ENCODE data around the gene RAD18.

RAD18 gene

DNA sequence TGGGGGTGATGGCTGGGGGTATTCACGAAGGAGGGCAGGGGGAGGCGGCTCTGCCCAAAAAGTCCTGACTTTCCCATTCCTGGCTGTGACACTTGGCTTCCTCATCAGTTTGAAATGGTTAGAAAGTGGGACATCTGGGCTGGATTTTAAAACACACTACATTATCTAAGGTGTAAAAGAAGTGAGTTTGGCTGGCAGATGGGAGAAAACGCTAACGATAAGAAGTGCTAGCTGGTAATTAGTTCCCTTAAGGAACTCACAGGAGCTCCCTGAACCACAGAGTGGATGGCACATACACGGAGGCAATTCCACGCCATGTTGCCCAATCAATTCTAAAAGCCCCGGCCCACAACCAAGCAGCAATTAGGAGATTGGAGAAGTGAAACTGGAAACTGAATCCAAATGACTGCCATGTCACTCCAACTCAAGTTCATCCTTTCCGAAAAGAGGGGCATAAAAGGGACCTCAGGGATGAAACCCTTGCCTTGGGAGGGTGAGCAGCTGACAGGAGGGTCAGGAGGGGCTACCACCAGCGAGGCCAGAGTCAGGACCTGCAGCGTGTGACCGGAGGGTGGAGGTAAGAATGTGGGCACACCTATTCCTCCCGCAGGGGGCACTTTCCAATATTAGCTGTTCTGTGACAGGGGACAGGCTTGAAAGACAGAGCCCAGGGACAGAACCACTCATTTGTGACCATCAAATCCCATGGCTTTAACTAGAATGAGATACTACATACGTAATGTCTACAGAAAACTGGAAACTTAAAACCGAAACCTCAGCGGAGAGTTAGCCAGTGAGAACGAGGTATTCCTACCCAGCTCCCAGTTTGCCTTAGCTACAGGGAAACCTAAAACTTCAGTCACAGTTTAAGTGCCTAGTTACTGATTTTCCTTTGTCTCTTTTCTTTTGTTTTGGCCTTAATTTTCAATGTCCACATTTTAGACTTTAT, 98.6 kb downstream of the RAD18 start:
- DNase-seq (ENCODE audit: low read depth) = no peak

DNA sequence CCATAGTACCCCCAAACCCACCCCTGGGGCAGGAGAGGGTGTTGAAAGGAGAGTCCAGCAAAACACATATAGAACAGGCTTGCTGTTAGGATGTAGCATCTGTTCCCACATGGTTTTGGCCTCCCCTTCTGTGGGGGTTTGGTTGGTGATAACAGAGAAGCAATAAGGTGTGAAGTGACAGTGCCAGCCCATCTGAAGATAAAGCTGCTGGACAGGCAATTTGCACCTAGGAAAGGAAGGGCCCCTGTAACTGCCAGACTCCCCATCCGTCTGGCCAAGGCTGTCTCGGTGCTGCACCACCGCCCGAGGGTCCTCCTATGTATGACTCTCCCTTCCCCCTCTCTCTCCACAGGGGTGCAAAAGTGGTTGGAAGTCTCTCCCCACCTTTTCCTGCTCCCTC, 99.4 kb downstream of the RAD18 start:
- DNase-seq (ENCODE audit: low read depth) = no peak

DNA sequence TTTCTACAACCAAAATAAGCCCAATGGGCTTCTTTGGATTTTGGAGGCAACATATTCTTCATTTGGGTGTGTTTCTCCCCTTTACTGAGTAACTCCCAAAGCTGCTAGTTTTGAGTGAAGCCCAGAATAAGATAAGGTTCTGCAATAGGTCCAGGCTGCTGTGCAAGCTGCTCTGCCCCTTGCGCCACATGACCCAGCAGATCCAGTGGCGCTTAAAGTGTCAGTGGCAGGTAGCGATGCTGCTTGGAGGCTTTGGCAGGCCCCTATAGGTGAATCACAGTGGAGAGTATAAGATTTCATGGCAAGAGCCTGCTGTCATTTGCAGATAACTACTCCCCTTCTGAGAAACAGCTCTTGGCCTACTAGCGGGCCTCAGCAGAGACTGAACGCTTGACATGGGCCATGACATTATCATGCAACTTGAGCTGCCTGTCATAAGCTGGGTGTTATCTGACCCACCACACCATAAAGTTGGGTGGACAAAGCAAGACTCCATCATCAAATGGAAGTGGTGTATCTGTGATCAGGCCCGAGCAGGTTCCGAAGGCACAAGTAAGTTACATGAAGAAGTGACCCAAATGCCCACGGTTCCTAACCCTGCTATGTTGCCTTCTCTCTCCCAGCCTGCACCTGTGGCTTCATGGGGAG, 105.4 kb downstream of the RAD18 start:
- DNase-seq (ENCODE audit: low read depth) = no peak

DNA sequence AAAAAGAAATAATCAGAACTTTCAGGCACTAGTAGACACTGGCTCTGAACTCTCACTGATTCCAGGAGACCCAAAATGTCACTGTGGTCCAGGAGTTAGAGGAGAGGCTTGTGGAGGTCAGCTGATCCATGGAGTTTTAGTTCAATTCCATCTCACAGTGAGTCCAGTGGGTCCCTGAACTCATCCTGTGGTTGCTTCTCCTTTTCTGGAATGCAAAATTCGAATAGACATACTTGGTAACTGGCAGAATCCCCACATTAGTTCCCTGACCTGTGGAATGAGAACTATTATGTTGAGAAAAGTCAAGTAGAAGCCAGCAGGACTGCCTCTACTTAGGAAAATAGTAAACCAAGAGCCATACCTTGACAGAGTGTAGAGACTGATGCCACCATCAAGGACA, 106.6 kb downstream of the RAD18 start:
- DNase-seq (ENCODE audit: low read depth) = peak; percentile 92

DNA sequence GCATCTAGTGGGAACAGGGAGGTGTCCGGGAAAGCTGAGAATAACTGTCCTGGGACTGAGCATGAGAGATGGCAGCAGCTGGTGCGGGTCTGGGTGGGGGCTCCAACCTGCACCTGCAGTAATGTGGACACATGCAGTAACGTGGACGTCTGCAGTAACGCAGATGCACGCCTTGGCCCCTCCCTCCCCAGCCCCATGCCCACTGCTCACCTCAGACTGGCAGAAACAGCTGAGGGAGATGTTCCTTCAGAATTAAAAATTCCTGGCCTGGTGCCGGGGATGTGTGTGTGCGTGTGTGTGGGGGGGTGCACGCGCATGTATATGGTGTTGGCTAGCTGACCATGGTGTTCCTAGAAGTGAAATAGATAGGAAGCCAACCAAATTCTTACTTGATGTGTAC, 107.2 kb downstream of the RAD18 start:
- DNase-seq (ENCODE audit: low read depth) = no peak

GRCh38 chr3:8854656-8855055, 108.6 kb downstream of the RAD18 start:
- peak; percentile 80 for DNase-seq (ENCODE audit: low read depth)

DNA sequence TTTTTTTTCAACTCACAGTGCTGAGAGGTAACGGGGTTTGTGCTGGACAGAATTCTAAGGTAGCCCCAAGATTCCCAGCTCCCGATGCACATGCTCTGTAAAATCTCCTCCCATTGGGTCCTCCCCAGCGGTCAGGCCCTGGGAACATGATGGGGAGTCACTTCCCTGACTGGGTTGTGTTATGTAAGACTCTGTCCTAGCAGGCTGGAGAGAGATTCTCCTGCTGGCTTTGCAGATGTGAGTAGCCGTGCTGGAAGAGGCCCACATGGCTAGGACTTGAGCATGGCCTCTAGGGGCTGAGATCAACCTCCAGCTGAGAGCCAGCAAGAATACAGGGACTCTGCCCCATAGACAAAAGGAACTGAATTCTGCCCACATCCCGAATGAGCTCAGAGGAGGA, 110.2 kb downstream of the RAD18 start:
- DNase-seq (ENCODE audit: low read depth) = peak; percentile 42

GRCh38 chr3:8852511-8852910, 110.8 kb downstream of the RAD18 start:
- no peak for DNase-seq (ENCODE audit: low read depth)

GRCh38 chr3:8851703-8852102, 111.6 kb downstream of the RAD18 start:
- peak; percentile 99 for DNase-seq (ENCODE audit: low read depth)

DNA sequence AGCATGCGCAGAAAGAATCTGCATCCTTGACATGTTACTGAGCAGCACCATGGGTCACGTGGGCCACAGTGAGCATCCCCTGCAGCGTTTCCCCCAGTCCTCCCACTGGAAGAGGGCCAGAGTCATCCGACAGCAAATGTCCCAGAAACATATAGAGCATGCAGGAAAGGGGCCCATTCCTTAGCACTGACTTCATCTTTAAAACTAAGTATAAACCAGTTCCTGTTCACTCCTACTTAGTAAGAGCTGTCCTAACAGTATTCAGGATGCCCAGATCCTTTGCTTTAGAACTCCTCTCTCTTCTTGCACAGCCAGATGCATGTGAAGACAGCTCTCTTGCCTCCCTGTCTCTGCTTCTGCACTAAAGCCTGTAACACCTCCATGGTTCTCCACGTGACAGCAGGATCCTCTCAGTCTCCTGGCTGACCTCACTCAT, 114.6 kb downstream of the RAD18 start:
- peak; percentile 99 for DNase-seq (ENCODE audit: low read depth)

- no peak for DNase-seq (ENCODE audit: low read depth)
These were observed 116.0 kb downstream of the RAD18 start for GRCh38 chr3:8847317-8847716.

- no peak for DNase-seq (ENCODE audit: low read depth)
These were observed 117.1 kb downstream of the RAD18 start for GRCh38 chr3:8846176-8846575.

GRCh38 chr3:8845641-8846040, 117.6 kb downstream of the RAD18 start:
- DNase-seq (ENCODE audit: low read depth) = peak; percentile 94

GRCh38 chr3:8843347-8843746, 119.9 kb downstream of the RAD18 start:
- DNase-seq (ENCODE audit: low read depth) = no peak

DNA sequence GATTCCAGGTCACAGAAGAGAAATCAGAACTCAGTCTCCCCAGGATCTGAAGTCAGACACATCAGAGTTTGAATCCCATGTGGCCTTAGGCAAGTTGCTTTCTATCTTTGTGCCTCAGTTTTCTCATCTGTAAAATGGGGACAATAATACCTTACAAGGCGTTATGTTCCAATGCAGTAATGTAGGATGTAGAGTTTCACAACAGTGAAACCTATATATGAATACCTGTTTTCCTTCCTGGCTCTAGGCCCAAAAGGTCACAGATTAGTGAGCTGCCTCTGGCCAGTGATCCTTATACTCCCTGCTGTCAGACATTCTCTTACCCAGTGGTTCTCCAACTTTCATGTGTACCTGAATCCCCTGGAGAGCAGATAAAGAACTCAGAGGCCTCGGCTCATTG, 121.0 kb downstream of the RAD18 start:
- no peak for DNase-seq (ENCODE audit: low read depth)

GRCh38 chr3:8841472-8841871, 121.8 kb downstream of the RAD18 start:
- peak; percentile 29 for DNase-seq (ENCODE audit: low read depth)

- DNase-seq (ENCODE audit: low read depth) = peak; percentile 91
These were observed 122.7 kb downstream of the RAD18 start for GRCh38 chr3:8840556-8840955.

- DNase-seq (ENCODE audit: low read depth) = peak; percentile 22
These were observed 123.5 kb downstream of the RAD18 start for GRCh38 chr3:8839607-8840325.

- no peak for DNase-seq (ENCODE audit: low read depth)
These were observed 124.4 kb downstream of the RAD18 start for GRCh38 chr3:8838765-8839423.

DNA sequence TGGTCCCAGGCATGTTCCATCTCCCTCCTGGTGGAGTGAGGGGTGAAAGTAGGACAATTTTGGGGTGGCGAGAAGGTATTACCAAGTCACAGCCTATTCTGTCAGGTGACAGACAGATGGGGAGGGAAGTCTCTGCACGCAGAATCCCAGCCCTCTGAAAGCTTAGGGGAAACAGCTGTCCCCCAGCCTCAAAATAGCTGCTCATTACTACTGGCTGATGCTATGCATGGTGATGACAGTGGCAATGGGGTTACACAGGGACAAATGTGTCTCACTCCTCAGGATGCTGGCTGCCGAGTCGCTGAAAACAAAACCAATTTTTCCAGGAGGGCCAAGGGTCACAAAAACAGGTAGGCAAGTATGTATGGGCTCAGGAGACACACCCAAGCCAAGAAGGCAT, 125.0 kb downstream of the RAD18 start:
- no peak for DNase-seq (ENCODE audit: low read depth)

- peak; percentile 88 for DNase-seq (ENCODE audit: low read depth)
These were observed 126.1 kb downstream of the RAD18 start for GRCh38 chr3:8837162-8837561.

GRCh38 chr3:8836096-8836495, 127.2 kb downstream of the RAD18 start:
- no peak for DNase-seq (ENCODE audit: low read depth)
